Measurements from ENCODE around the gene NDUFB10.

NDUFB10 gene

DNA sequence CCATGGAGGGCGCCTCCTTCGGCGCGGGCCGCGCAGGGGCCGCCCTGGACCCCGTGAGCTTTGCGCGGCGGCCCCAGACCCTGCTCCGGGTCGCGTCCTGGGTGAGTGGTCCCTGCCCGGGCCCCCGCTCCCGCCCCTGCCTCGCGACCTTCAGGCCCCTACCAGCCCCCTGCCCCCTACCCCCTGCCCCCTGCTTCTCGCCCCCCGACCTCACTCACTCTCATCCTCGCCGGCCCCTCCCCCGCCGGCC is 30.7 kb downstream of the NDUFB10 start:
- TF ChIP-seq ZFX (IDR thresholded peaks at IDR 0.05; ENCODE audit: borderline replicate concordance): no peak
- TF ChIP-seq, protein P1, sequence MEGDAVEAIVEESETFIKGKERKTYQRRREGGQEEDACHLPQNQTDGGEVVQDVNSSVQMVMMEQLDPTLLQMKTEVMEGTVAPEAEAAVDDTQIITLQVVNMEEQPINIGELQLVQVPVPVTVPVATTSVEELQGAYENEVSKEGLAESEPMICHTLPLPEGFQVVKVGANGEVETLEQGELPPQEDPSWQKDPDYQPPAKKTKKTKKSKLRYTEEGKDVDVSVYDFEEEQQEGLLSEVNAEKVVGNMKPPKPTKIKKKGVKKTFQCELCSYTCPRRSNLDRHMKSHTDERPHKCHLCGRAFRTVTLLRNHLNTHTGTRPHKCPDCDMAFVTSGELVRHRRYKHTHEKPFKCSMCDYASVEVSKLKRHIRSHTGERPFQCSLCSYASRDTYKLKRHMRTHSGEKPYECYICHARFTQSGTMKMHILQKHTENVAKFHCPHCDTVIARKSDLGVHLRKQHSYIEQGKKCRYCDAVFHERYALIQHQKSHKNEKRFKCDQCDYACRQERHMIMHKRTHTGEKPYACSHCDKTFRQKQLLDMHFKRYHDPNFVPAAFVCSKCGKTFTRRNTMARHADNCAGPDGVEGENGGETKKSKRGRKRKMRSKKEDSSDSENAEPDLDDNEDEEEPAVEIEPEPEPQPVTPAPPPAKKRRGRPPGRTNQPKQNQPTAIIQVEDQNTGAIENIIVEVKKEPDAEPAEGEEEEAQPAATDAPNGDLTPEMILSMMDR (IDR thresholded peaks at IDR 0.05): no peak
- H3K27ac ChIP-seq: peak overlapping the region; percentile 78; the same call in 1 of the 2 replicates

- TF ChIP-seq, protein P1 (IDR thresholded peaks at IDR 0.05): no peak
- TF ChIP-seq ZFX (IDR thresholded peaks at IDR 0.05; ENCODE audit: borderline replicate concordance): no peak
- H3K27ac ChIP-seq: peak overlapping the region; percentile 78
Observed at GRCh38 chr16:1990351-1991134, 31.2 kb downstream of the NDUFB10 start.

- TF ChIP-seq ZFX (IDR thresholded peaks at IDR 0.05; ENCODE audit: borderline replicate concordance): no peak
- TF ChIP-seq, protein P1 (IDR thresholded peaks at IDR 0.05): no peak
- peak overlapping the region; percentile 78 for H3K27ac ChIP-seq
Observed at GRCh38 chr16:1991135-1991551, 31.8 kb downstream of the NDUFB10 start.

- H3K27ac ChIP-seq: peak overlapping the region; percentile 78
- TF ChIP-seq, protein P1 (IDR thresholded peaks at IDR 0.05): no peak
- no peak for TF ChIP-seq ZFX (IDR thresholded peaks at IDR 0.05; ENCODE audit: borderline replicate concordance)
Observed at GRCh38 chr16:1991588-1991947, 32.2 kb downstream of the NDUFB10 start.

GRCh38 chr16:1991948-1992703 is 32.8 kb downstream of the NDUFB10 start:
- TF ChIP-seq, protein P1 (IDR thresholded peaks at IDR 0.05): no peak
- no peak for TF ChIP-seq ZFX (IDR thresholded peaks at IDR 0.05; ENCODE audit: borderline replicate concordance)
- H3K27ac ChIP-seq: peak overlapping the region; percentile 78

DNA sequence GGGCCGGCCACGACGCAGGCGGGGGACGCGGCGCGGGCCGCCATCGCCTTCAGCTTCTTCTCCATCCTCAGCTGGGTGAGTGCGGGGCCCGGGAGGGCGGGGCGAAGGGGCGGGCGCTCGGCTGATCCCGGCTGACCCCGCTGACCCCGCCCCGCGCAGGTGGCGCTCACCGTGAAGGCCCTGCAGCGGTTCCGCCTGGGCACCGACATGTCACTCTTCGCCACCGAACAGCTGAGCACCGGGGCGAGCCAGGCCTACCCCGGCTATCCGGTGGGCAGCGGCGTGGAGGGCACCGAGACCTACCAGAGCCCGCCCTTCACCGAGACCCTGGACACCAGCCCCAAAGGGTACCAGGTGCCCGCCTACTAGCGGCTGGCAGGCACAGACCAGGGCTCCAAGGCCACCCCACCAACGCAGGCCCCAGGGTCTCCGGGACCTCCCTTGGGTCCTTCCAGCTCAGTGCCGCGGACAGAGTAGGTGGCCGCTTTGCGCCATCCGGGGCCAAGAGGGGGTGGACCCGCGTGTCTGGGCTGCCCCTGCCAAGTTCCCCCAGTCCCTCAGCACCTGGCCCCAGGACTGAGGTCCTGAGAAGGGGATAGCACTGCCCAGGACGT is 33.5 kb downstream of the NDUFB10 start:
- TF ChIP-seq, protein P1 (IDR thresholded peaks at IDR 0.05): no peak
- TF ChIP-seq ZFX (IDR thresholded peaks at IDR 0.05; ENCODE audit: borderline replicate concordance): no peak
- H3K27ac ChIP-seq: peak overlapping the region; percentile 78

DNA sequence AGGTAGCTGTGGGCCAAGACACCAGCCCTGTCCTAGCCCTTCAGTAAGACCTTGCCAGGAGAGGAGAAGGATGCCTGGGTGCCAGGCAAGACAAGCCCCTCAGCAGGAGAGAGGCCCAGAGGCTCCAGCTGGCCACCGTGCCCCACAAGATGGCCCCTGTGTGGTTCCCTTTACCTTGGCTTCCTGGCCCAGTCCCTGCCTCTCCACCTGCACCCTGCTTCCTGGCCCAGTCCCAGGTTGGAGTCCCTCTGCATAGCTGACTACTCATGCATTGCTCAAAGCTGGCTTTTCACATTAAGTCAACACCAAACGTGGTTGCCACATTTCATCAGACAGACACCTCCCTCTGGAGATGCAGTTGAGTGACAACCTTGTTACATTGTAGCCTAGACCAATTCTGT is 34.4 kb downstream of the NDUFB10 start:
- TF ChIP-seq ZFX (IDR thresholded peaks at IDR 0.05; ENCODE audit: borderline replicate concordance): no peak
- TF ChIP-seq, protein P1 (IDR thresholded peaks at IDR 0.05): no peak
- peak overlapping the region; percentile 78 for H3K27ac ChIP-seq

Measured in 22Rv1 (cell line).